Activated B cell treated with CpG ODN at 0.5 μM for 24 hours (primary cell): ENCODE data around the gene GLB1L2. TPM values are rescaled to one million over a fixed set of nuclear protein-coding genes. Genes with fewer than 3 reads are reported as not detected.

Experiments
- ATAC-seq: fragments of 200-7000 bp; cut with Tn5 transposase; one replicate; pipeline ENCODE4 v1.10.0; 2021; ENCODE audit warnings: low read depth, mild to moderate bottlenecking, moderate library complexity
- CTCF ChIA-PET: fragments of 350-600 bp; sonication (Branson Sonifier 250); formaldehyde crosslinking; loops from one replicate; lab custom pipeline; 2021; ENCODE audit warnings: antibody characterized with exemption; lab: Charles Lee
- POLR2A ChIA-PET: fragments of 350-600 bp; sonication (Branson Sonifier 250); formaldehyde crosslinking; loops from one replicate; lab custom pipeline; 2021; ENCODE audit warnings: antibody characterized with exemption; lab: Charles Lee
- DNase-seq: peaks from one replicate; pipeline ENCODE4 v3.0.0; 2022
- H3K27ac Mint-ChIP-seq: one replicate; pipeline ENCODE4 v1.8.0; 2020; ENCODE audit warnings: mixed read lengths
- H3K27me3 Mint-ChIP-seq: one replicate; pipeline ENCODE4 v1.8.0; 2021; ENCODE audit warnings: mixed read lengths
- H3K36me3 Mint-ChIP-seq: one replicate; pipeline ENCODE4 v1.8.0; 2021; ENCODE audit warnings: low read depth, mixed read lengths
- H3K4me1 Mint-ChIP-seq: one replicate; pipeline ENCODE4 v1.8.0; 2021; ENCODE audit warnings: mixed read lengths
- H3K4me3 Mint-ChIP-seq: one replicate; pipeline ENCODE4 v1.8.0; 2020; ENCODE audit warnings: mild to moderate bottlenecking, mixed read lengths
- H3K9me3 Mint-ChIP-seq: one replicate; pipeline ENCODE4 v1.8.0; 2020; ENCODE audit warnings: mixed read lengths
- CTCF ChIP-seq: fragments of 200-600 bp; IDR thresholded peaks from one replicate; pipeline ENCODE4 v1.8.0; 2022; ENCODE audit warnings: antibody characterized with exemption, mild to moderate bottlenecking
- intact Hi-C: fragments of 100-400 bp; cut with micrococcal nuclease; formaldehyde crosslinking; loops from one replicate; pipeline ENCODE4 v1.15.1; 2024
- total RNA-seq: library from RNA; stranded (reverse); gene quantifications from 2 replicates; pipeline ENCODE4 v1.2.3, GENCODE V29; 2022

GLB1L2 gene
- total RNA-seq, 1 donor from 2014 or later = 0.33 TPM

DNA sequence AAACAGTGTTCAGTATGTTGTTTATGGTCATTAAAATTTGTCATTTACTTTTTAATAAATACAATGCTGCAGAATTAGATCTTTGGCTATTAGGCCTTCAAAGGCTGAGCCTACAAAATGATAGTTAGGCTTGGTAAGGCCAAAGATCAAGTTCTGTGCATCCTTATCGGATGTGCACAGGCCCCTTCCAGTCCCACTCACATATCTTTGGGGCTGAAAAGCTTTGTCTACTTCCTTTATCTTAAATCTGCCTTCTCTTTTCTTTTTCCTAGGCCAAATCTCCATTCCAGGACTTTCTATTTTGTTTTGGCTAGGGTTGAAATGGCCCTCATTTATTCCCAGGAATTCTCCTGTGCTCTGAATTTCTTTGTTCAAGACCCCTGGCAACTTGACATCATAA, 3.4 kb upstream of the GLB1L2 start:
- intact Hi-C loops = no loop called here
- Mint-ChIP-seq H3K36me3 (no peaks in the 10 kb centered on the region), H3K4me1 (peaks cover 9% of the 10 kb centered on the region), H3K27ac (no peak overlapping the region), H3K27me3 (peaks cover 35% of the 10 kb centered on the region), H3K4me3 (no peak overlapping the region), H3K9me3 (no peaks in the 10 kb centered on the region)
- ChIA-PET CTCF (no interaction called here), POLR2A (no interaction called here)
- ATAC-seq = no peak
- DNase-seq = no peak
- TF ChIP-seq CTCF = no peak

- ChIA-PET CTCF (no interaction called here), POLR2A (no interaction called here)
- peaks cover 9% of the 10 kb centered on the region for H3K4me1 Mint-ChIP-seq
- H3K27ac Mint-ChIP-seq = no peak overlapping the region
- peak overlapping the region; percentile 80 for H3K4me3 Mint-ChIP-seq
- no peak for ATAC-seq
- H3K36me3 Mint-ChIP-seq = no peaks in the 10 kb centered on the region
- no peaks in the 10 kb centered on the region for H3K9me3 Mint-ChIP-seq
- no peak for TF ChIP-seq CTCF
- H3K27me3 Mint-ChIP-seq = peaks cover 50% of the 10 kb centered on the region
- intact Hi-C loops = loop anchor here (1.0 to 5.0 kb wide), 3 partner anchors 53 to 106 kb away; partner anchors contain the start of genes ACAD8, GLB1L3, THYN1 and VPS26B
- no peak for DNase-seq
These were observed 1.0 kb upstream of the GLB1L2 start for GRCh38 chr11:134330611-134331353.

DNA sequence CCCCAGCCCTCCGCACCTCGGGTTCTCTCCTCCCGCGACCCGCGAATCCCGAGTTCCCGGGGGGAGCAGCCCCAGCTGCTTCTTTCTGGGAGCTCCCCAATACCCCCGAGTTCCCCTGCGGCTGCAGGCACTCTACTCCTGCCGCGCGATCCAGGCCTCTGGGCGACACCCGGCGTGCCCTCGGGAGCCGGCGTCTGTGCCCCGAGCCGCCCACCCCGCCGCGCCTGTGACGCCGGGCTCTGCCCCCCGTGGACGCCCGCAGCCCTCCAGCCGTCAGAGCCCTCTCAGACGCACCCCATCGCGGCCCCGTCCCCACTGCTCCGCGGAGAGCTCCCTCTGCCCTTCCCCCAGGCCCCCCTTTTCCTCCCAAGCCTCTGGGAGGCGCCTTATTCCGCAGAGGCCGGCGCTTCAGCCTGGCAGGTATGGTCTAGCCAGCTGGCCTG, 422 bp downstream of the GLB1L2 start:
- no peaks in the 10 kb centered on the region for H3K36me3 Mint-ChIP-seq
- ChIA-PET CTCF (no interaction called here), POLR2A (interaction anchor here (1.2 kb wide), 1 partner anchor 108 kb away, joined by 6 read pairs; the partner anchor contains the start of gene NCAPD3)
- TF ChIP-seq CTCF = no peak
- H3K4me1 Mint-ChIP-seq = peaks cover 9% of the 10 kb centered on the region
- intact Hi-C loops = loop anchor here (5.0 kb wide), 1 partner anchor 55 kb away; the partner anchor contains the start of gene GLB1L3
- H3K4me3 Mint-ChIP-seq = peak overlapping the region; percentile 75
- H3K27ac Mint-ChIP-seq = no peak overlapping the region
- DNase-seq = no peak
- no peaks in the 10 kb centered on the region for H3K9me3 Mint-ChIP-seq
- peak; percentile 19 for ATAC-seq
- H3K27me3 Mint-ChIP-seq = peaks cover 47% of the 10 kb centered on the region

GRCh38 chr11:134332782-134333181, 994 bp downstream of the GLB1L2 start:
- no peak for TF ChIP-seq CTCF
- Mint-ChIP-seq H3K4me3 (peak overlapping the region; percentile 68), H3K9me3 (no peaks in the 10 kb centered on the region), H3K36me3 (no peaks in the 10 kb centered on the region), H3K27ac (no peak overlapping the region), H3K27me3 (peaks cover 44% of the 10 kb centered on the region), H3K4me1 (peaks cover 9% of the 10 kb centered on the region)
- intact Hi-C loops = loop anchor here (5.0 kb wide), 1 partner anchor 55 kb away; the partner anchor contains the start of gene GLB1L3
- ChIA-PET CTCF (no interaction called here), POLR2A (interaction anchor here (1.2 kb wide), 1 partner anchor 109 kb away, joined by 6 read pairs; the partner anchor contains the start of gene NCAPD3)
- ATAC-seq (no peak), DNase-seq (no peak)

DNA sequence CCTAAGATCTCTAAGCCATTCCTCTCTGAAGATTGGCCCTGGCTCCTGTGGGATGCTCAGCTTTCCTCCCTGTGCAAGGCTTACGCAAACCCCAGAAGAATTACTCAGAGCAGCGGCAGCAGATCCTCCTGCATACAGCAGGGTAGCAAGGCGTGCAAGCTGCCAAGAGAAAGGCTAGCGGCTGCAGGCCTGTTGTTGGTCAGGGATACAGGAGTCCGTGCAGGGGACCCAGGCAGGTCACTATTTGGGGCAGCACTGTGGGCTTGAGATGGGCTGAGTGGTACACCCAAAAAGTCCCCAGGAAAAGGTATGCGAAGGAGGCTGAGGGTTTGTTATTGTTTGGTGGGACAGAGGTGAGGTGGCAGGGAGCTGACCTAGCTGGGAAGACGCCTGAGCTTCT, 1.5 kb downstream of the GLB1L2 start:
- H3K9me3 Mint-ChIP-seq = no peaks in the 10 kb centered on the region
- peaks cover 44% of the 10 kb centered on the region for H3K27me3 Mint-ChIP-seq
- no peak for TF ChIP-seq CTCF
- H3K4me3 Mint-ChIP-seq = no peak overlapping the region
- DNase-seq (no peak), ATAC-seq (no peak)
- H3K27ac Mint-ChIP-seq = no peak overlapping the region
- peaks cover 9% of the 10 kb centered on the region for H3K4me1 Mint-ChIP-seq
- H3K36me3 Mint-ChIP-seq = no peaks in the 10 kb centered on the region
- intact Hi-C loops = loop anchor here (5.0 kb wide), 1 partner anchor 56 kb away; the partner anchor contains the start of gene GLB1L3
- CTCF ChIA-PET = no interaction called here
- POLR2A ChIA-PET = no interaction called here
